Central memory CD4-positive, alpha-beta T cell (primary cell): ENCODE measurements around the gene DRGX.

ENCODE experiments used
- DNase-seq: peaks from one replicate; pipeline ENCODE4 v3.0.0; 2022
- total RNA-seq, 3 experiments: gene quantifications; one replicate each; lab custom pipeline; 2026; lab: John Stamatoyannopoulos, UW

The DRGX gene
- 0 reads per million in 3 experiments for total RNA-seq

DNA sequence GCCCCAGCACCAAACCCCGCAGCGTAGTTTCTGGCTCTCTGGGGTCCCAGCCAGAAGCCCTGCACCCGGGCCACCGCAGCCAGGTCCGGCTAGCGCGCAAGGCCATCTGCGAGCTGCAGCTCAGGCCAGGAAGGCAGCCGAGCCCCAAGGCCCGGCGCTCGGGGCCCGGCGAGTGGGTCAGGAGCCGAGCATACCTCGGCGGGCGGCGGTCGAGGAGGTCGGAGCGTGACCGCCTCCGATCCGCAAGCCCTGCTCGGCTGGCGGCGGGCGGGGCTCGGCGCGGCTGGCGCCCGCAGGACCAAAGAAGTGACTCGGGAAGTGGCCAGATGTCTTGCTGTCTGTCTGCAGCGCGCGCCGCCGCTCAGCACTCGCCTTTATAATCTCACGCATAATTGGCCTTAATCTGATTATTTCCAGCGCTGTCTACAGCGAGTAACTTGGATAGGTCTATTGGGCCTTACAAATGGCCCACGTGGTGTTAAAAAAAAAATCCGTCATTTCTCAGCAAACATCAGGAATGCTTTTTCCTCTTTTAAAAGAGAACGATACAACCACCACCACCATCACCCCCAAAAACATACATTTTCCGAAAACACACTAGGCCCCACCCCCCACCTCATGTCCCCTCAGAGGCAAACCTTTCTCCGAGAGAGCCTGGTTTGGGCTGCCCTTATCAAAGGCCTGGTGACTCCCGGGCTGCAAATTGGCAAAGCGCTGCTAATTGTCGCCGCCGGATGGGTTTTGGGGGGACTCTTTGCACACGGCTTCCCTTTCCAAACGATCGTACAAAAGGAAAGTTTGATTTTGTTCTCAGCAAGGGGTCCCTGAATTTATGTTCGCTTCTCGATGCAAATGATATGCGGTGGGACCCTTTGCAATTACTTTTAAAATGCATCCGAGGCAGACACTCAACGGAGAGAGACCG, at the start of gene DRGX:
DRGX (minus strand) TSS at position 349 of the 925 bp plus-strand sequence. CDS start 649 bp downstream, outside the sequence.
- no peak for DNase-seq

DNA sequence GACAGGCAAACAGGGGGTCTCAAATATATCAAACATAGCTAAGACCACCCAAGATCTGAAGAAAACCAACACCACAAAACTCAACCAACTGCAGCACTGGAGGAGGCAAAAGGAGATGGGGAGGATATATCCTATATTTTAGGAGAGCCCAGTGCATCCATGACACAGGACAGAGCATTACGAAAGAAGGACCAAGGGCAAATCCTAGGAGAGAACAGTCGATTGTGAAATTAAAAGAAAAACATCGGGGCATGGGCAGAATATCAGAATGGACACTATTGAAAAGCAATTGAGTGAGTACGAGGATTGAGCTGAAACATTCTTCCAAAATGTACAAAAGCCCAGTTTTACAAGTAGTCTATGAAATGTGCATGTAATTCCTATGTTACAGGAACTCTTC, 48.5 kb upstream of the DRGX start:
- no peak for DNase-seq

DNA sequence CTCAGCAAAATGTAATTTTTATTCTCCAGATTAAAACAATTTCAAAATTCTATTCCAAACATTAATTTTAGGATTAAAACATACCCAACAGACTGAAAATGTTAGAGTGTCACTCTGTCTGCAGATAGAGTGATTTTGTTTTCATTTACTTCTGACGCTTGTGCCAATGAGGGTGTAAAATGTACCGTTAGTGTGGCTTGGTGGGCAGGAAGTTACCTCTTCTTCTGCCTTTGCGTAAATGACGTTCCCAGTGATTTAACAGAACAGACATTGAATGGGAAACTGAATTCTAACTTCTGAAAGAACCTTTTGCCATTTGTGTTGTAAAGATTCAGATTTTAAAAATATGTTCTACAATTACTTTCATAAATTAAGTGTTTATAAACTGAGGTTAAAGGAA, 47.0 kb upstream of the DRGX start:
- no peak for DNase-seq

DNA sequence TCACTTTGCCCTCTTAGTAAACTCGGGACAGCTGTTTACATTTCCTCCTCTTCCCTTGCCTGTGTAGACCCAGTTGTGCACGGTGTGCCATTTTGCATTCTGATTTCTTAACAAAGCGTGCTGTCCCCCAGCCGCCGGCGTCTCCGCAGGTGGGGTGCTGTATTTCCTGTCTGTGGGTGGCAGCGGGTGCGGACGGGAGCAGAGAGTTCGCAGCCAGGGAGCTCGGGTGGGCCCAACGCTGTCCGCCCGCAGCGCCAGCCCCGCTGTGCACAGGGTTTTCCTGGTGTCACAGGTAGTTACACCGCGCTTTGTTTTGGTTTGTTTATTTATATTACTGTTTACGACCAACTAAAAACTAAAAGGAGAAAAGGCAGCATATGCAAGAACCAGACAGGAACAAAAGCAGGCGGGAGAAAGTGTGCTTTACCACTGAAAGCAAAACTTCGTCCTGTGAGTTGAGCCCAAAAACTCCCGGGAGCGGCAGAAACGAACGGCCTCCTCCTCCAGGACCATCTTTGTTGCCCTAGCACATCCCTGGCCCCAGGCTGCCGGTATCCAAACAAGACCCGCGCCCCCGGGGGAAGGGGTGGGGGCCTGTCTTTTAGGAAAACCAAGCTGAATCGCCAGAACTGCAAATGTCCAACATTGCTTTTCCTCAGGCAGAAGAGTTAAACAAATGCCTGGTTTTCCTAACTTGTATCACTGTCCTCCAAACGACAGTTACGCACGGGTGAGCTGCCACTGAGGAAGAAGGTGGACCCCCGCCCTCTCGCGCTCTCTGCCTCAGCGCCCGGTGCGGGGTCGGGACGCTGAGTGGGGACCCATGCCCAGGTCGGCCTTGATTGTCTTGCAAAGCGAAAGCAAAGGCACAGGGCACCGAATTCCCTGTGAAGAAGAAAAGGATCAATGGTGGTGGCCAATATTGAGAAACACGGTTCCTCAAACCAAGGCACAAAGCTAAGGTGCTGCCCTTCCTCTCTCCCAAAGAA, 45.9 kb upstream of the DRGX start:
- DNase-seq, result no peak

- DNase-seq, result no peak
Observed at GRCh38 chr10:49435225-49435624, 39.3 kb upstream of the DRGX start.

DNA sequence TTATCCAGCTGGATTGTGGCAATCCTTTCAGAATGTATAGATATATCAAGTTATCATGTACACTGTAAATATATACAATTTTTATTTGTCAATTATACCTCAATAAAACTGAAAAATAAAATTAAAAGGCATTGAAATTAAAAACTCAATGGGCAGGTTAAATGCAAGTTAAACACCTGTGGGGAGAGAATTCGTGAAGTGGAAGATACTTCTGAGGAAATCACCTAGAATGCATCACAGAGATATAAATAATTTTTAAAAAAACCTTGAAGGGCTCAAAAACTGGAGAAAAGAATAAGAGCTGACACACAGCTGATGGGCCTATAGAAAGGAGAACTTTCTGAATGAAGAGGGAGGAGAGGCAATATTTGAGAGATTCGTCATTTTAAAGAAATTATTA, 37.2 kb upstream of the DRGX start:
- DNase-seq, result no peak

DNA sequence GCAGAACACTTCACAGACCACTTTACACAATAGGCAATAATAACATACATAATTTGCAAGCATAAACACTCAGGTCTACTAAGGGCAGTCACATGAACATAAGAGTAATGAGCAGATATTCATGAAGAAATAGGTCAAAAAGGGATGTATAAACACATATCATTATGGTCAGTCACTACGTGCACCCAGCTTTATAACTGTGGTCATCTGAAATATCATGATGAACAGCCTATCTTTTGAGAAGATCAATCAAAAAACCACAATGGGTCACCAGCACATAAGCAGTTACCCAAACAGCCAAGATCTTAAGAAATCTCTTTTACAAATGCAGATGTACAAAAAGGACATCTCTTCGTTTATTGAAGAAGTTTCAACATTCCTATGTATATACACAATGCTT, 35.5 kb upstream of the DRGX start:
- no peak for DNase-seq

- DNase-seq, result no peak
Observed at GRCh38 chr10:49429458-49429857, 33.6 kb upstream of the DRGX start.

DNA sequence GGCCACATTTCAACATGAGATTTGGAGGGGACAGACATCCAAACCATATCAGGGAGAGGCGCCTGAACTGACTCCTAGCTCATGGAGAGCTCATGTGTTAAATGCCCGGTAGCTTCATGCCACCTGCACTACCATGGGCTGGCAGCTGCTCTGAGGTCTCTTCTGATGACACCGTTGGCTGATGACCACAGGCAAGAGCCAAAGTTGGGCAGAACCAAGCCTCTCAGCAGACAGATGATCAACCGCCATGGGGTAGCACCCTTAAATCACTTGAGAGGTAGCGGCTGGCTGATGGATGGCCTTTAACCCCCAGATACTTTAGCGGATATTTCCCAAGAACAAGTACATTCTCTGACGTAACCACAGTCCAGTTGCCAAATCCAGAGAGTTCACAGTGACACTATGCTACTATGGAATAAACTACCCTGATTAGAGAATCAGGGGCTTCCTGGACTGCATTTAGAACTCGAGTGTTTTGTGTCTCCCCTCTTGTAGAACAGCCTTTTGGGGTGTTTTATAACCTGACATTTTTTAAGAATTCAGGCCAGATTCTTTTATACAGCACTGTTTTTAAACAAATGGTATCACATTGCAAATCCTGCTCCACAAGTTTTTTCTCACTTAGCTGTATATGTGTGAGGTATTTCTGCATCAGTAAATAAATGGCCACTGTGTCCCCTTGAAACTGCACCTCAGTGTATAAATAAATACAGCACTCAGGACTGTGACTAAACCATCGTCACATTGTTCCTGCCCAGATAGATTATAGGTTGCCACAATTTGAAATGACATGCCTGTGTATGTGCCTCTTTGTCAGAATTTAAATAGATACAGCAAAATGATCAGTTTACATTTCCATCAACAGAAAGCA, 30.8 kb upstream of the DRGX start:
- no peak for DNase-seq

- DNase-seq, result no peak
Observed at GRCh38 chr10:49419005-49419404, 23.1 kb upstream of the DRGX start.

DNA sequence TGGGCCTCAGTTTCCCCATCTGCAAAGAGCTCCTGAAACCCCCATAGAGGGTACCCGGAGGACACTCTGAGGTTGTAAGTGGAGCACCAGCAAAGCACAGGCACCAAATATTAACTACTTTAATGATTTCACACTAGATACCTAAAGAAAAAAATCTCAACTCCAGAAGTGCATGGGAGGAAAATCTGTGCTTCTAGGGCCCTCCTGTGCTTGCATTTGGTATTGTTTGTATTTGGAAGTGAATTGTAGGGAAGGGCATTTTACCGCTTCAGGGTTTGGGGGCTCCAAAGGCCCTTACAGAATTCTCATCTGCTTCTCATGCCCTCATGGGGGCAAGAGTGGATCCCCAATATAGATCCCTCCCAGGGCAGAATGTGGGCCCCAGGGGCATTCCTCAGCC, 22.4 kb upstream of the DRGX start:
- DNase-seq, result no peak

DNA sequence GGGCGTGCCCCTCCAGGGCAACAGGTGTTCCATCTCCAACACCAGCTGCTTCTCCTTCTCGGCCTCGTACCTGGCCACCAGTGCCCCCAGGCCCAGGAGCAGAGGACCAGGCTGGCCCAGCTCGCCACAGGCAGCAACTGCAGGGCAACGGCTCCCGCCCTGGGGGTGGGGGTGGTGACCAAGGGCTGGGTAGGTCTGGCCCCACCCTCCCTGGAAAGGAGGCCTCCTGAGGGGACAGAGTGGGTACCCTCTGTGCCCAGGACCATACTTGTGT, 22.1 kb upstream of the DRGX start:
- DNase-seq, result no peak

GRCh38 chr10:49417311-49418052, 21.6 kb upstream of the DRGX start:
- no peak for DNase-seq

DNA sequence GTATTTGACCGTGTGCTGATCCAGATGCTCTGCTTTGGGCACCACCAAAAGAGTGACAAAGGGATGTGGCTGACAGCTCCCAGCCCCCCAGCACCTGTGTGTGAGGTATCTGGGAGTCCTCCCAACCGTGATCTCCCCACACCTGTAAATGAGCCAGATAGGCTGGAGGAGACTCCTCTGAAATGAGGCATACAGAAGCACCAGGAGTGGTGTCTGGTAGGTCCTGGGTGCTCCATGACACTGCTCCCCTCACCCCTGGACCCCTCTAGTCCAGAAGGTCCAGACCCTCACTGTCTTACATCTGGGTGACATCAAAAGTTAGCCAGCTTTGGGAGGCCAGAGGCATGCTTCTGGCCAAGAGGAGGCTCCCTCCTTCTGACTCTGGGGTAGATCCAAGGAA, 20.0 kb upstream of the DRGX start:
- no peak for DNase-seq

GRCh38 chr10:49415109-49415508, 19.2 kb upstream of the DRGX start:
- DNase-seq, result no peak

DNA sequence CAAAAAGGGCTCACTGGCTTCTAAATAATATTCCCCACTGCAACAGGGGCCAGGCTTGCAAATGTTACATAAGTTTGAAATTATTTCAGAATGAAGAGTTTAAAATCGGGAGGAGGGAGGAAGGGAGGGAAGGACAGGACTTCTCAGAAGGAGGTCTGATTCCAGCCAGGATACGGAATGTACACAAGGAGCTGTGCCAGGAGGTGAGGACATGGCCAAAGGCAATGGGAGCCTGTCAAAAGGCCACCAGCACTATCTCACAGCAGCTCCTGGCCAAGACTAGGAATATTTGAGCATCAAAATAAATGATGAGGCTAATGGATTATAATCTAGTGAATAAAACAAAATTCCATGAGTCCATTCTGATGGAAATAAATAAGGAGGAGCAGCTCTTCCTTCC, 18.6 kb upstream of the DRGX start:
- DNase-seq, result no peak

- DNase-seq, result no peak
Observed at GRCh38 chr10:49412571-49412970, 16.7 kb upstream of the DRGX start.

DNA sequence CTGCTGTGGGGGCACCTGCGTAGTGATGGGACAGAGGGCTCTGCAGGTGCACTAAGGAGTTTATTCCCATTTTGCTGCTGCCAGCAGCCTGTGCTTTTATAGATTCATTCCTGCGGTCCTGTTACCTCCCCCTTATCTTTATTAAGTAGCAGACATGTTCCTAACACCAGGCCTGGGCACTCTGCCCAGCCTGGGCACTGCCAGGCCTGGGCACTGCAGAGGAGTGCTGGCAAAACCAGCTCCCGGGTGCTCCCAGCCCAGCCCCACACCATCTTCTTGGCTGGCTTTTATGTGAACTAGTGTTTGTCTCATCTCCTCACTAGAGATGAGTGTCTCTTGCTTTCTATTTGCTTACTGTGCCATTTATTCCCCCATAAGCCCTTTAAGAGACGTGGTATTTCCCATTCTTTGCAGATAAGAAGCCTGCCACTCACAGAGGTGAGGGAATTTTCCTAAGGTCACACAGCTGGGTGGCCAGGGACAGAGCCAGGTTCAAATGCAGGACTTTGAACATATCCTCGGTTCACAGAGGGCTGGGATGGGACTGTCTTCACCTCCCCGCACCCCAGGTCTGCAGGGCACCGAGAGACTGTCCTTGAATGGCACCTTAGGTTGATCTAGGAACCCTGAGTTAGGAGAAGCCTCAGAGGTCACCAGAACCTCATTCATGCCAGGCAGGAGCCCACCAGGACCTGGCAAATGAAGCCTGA, 14.6 kb upstream of the DRGX start:
- no peak for DNase-seq

DNA sequence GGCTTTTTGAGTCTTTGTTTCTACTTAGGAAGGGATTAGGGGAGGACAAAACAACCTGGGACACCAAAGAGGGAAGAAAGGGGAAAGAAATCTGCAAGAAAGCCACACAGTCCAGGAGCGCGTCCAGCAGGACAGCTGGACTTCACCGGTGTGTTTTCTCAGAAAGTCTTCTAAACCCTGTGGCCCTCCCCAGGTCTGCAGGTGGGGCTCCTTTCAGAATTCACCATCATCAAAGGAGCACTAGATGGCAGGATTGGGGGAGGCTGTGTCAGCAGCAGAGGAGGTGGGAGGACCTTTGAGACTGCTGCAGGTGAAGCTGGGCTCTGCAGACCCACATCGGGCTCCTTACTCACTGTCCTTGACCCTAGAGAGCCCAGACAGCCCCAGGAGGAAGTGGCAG, 13.9 kb upstream of the DRGX start:
- no peak for DNase-seq

GRCh38 chr10:49408519-49409306, 12.8 kb upstream of the DRGX start:
- DNase-seq, result no peak
